ENCODE measurements around the gene PLEKHG3.
"Not testable (repeated sequence)": the region's sequence is repeated elsewhere in the genome, so short reads cannot be mapped to it uniquely, and the experiment has no call there.

PLEKHG3 gene

DNA sequence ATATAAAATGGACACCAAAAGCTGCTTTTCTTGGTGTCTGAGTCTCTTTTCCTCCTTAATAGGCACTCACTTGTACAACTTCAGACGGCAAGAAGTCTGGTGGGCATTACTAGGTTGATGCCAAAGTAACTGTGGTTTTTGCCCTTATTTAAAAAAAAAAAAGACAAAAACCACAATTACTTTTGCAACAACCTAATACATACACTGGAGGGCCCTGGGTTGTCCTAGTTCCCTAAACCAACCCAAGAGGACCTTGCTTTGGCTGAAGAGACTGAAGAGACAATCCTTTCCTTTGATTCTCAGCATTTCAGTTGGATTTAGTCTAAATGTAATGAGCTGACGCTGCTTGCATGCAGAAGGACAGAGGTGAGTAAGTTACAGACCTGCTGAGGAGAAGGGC is 16.2 kb upstream of the PLEKHG3 start:
- DNase-seq (ENCODE audit: low spot score) = no peak

GRCh38 chr14:64688811-64689281 is 15.4 kb upstream of the PLEKHG3 start:
- no peak for DNase-seq (ENCODE audit: low spot score)

GRCh38 chr14:64689289-64689688 is 14.9 kb upstream of the PLEKHG3 start:
- no peak for DNase-seq (ENCODE audit: low spot score)

GRCh38 chr14:64690607-64691006 is 13.6 kb upstream of the PLEKHG3 start:
- DNase-seq (ENCODE audit: low spot score) = not testable (repeated sequence)

DNA sequence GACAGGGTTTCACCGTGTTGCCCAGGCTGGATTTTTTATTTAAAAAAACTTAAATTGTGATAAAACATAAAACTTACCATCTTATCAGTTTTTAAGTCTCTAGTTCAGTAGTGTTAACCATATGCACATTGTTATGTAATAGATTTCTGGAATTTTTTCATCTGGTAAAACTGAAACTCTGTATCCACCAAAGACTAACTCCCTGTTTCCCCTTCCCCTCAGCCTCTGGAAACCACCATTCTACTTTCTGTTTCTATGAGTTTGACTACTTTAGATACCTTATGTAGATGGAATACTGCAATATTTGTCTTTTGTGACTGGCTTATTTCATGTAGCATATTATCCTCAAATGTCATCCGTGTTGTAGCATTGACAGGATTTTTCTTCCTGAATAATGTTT is 12.8 kb upstream of the PLEKHG3 start:
- DNase-seq (ENCODE audit: low spot score) = no peak

DNA sequence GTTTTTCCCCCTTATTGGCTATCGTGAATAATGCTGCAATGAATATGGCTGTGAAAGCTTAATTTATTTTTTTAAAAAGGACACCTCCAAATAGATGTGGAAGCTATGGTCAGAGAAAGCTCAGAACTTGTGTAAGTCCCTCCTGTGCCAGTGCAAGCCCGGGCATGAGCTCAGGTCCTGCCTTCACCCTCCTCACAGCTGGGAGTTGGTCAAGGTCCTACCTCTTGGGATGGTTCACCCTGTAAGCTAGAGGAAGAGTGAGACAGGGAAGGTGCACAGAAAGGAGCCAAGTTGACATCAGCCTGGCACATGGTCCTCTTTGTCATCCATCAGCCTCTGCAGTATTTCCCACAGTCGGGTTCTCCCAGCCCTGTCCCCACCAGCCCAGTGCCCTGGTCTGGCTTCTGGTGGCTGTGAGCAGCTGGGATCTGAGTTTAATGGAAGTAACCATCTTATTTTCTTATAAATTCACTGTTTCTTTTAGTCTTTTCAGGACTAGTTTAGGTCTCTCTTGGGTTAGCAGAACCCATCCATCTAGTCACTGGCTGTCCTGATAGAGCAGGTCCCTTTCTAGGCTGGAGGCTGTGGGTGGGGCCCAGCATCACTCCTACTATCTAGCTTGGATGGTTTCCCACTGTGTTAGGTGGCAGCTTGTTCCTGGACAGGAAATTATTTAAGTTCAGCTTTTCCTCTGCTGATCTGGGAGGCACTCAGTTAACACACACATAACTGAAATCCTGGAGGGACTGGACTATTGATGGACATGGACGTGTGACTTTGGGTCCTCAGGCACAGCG is 11.8 kb upstream of the PLEKHG3 start:
- DNase-seq (ENCODE audit: low spot score) = no peak

DNA sequence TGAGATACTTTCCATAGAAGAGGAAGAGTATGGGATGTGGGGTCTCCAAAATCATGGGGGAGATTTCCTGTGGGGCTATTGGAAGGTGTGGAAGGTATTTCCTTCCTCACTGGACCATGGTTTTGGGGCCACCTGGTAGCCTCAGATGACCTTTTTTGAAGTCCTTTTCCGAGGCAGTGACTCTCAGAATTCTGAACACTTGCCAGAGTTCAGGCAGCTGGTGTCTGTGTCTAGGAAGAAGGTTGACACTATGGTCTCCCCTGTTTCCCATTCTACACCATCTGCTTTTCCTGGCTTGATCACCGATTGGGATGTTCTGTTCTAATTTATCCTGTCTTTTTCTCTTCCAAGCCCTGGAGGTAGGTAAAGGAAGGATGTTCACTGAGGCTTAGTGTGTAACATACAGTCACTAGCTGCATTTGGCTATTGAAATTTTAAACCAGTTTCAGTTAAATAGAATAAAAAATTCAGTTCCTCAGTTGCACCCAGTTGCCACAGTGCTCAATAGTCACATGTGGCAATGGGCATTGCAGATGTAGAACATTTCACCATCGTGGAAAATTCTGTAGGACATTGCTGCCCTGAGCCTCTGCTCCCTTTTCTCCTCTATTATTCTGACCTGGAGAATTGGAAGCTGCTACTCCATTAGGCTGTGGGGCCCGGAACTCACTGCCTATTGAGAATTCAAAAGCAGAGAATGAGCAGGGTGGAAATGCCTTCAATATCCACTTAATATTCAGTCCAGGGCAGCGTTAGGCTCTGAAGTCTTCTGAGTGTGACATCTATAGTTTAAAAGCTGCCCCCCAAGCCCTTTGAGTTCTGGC is 11.0 kb upstream of the PLEKHG3 start:
- no peak for DNase-seq (ENCODE audit: low spot score)

DNA sequence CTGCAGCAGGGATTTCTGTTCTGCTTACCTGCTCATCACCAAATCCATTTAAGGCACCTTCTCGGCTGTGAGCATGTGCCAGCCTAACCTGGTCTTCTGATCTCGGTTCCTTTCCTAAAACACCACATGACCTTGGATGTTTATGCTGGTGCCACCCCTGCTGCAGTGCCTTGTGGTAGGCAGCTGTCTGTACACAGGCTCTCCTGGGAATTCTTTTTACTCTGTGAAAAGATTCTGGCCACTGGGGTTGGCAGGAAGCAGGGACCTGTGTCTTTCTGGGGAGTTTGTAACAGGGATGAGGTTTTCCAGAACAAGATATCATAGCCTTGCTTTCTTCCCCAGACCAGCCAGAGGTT is 10.4 kb upstream of the PLEKHG3 start:
- DNase-seq (ENCODE audit: low spot score) = no peak

- DNase-seq (ENCODE audit: low spot score) = no peak
Measured at GRCh38 chr14:64695071-64695470, 9.2 kb upstream of the PLEKHG3 start.

DNA sequence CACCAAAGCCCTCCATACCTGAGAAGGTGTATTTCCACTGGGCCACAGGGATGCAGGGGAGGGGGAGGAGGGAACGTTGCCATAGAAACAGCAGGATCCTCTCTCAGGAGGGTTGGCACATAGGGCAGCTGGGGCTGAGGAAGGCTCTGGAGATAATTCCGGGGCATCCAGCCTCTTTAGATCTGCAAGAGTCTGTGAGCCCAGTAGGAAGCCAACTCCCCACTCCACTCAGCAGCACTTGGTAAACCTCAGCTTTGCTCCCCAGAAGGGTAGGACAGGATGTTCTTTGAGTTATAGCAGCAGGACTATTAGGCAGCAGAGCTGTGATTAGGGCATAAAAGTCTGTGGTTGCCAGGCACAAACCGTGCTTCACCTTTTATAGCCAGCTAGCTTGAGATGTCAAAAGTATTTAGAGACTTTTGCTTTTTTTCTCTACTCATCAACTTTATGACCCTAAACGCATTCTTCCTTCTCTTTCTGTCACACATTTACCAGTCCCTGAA is 7.8 kb upstream of the PLEKHG3 start:
- peak; percentile 37 for DNase-seq (ENCODE audit: low spot score)

GRCh38 chr14:64698903-64699302 is 5.3 kb upstream of the PLEKHG3 start:
- peak; percentile 53 for DNase-seq (ENCODE audit: low spot score)

DNA sequence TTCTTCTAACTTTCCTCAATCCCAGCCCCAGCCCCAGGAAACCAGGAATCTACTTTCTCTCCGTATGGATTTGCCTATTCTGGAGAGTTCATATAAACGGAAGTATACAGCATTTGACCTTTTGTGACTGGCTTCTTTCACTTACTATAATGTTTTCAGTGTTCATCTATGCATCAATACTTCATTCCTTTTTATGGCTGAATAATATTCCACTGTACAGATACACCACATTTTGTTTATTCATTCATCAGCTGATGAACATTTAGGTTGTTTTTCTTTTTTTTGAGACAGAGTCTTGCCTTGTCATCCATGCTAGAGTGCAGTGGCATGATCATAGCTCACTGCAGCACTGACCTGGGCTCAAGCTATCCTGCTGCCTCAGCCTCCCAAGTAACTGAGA is 3.9 kb upstream of the PLEKHG3 start:
- no peak for DNase-seq (ENCODE audit: low spot score)

DNA sequence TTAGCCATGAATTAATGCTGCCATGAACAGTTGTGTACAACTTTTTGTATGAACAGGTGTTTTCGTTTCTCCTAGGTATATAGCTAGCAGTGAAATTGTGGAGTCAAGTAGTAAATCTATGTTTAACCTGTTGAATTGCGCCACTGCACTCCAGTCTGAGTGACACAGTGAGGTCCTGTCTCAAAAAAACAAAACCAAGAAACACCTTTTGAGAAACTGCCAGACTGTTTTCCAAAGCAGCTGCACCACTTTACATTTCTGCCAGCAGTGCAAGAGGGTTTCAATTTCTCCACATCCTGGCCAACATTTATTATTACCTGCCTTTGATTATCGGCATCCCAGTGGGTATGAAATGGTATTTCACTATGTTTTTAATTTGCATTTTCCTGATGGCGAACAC is 3.3 kb upstream of the PLEKHG3 start:
- DNase-seq (ENCODE audit: low spot score) = no peak

GRCh38 chr14:64701660-64702059 is 2.6 kb upstream of the PLEKHG3 start:
- no peak for DNase-seq (ENCODE audit: low spot score)

DNA sequence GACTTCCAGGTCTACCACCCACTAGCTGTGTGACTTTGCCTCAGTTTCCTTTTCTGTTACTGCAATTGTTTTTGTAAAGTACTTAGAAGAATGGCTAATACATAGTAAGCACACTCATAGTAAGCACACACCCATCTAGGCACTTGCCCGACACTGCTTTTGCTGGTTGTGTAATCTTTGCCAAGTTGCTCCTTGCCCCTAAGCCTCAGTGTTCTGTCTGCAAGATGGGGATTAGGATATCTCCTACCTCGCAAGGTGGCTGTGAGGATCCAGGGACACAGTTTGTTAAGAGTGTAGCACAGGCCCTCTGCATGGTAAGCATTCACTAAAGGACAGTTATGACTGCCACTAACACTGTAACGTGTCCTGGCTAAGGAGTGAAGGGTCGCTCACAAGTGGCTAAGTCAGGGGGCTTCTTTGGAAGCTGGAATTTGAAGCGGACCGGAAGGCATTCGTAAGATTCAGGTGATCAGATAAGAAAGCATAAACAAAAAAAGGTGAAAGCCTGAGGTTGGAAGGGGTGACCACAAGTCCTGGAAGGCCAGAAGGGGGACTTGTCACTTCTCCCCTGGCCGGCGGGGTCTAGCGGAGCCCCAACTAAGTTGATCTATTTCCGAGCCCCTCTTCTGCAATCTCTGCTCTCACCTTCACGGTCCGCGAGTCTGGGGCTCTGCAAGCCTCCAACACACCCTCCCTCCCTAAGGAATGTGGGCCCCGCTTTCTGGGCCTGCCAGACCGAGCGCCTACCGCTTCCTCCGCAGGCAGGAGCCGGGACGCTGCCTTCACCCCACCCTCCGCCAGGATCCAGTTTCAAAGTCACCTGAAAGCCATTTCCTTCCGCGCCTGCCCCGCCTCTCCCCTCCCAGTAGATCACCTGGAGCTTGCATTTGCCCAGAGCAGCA is 1.5 kb upstream of the PLEKHG3 start:
- DNase-seq (ENCODE audit: low spot score) = peak; percentile 34

GRCh38 chr14:64703395-64704142 is 655 bp upstream of the PLEKHG3 start:
- DNase-seq (ENCODE audit: low spot score) = no peak

DNA sequence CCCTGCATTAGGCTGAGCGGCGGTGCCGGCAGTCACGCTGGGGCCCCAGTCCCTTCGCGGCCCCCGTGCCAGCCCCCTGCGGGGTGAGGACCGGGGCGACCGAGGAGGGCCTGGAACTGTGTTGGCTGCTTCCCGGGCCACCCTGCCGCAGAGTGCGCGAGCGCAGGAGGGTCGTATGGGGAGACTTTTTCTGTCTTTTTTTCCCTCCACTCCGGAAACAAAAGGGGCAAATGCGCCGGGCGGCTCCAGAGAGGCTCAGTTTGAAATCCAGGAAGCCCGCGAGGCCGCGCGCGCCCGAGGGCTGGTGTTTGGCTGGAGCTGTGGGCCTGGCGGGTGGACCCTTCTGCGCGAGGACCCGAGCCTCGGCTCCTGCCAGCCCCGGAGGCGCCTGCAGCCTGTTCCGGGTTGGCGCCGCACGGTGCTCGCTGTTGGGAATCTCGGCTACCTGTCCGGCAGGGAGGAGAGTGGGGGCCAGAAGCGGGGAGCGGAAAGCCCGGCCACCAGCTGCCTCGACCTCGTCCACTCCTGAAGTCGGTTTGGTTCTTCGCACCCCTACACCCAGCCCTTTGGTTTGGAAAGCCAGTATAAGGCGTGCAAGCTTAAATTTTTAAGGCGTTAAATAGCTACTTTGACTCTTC is 638 bp downstream of the PLEKHG3 start:
- DNase-seq (ENCODE audit: low spot score) = no peak

GRCh38 chr14:64705381-64706118 is 1.3 kb downstream of the PLEKHG3 start:
- no peak for DNase-seq (ENCODE audit: low spot score)

DNA sequence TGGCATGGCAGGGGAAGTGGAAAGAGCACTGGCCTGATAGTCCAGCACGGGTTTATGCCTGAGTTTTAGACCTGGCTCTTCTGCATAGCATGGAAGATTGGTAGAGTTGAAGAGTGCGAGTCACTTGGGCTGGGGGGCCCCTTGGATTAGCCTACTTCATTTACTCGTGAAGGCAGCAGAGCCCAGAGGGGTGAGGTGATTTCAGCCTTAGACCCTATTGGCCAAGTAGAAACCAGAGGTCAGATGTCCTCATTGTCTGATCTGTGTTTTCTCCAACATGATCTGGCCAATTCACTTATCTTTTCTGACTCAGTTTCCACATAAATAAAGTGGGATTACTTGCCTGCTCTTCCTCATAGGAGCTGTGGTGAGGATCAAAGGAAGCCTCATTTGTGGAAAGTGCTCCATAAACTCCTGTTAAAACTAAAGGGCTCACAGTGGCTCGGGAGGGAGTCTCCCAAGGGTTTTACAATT is 1.9 kb downstream of the PLEKHG3 start:
- DNase-seq (ENCODE audit: low spot score) = no peak

DNA sequence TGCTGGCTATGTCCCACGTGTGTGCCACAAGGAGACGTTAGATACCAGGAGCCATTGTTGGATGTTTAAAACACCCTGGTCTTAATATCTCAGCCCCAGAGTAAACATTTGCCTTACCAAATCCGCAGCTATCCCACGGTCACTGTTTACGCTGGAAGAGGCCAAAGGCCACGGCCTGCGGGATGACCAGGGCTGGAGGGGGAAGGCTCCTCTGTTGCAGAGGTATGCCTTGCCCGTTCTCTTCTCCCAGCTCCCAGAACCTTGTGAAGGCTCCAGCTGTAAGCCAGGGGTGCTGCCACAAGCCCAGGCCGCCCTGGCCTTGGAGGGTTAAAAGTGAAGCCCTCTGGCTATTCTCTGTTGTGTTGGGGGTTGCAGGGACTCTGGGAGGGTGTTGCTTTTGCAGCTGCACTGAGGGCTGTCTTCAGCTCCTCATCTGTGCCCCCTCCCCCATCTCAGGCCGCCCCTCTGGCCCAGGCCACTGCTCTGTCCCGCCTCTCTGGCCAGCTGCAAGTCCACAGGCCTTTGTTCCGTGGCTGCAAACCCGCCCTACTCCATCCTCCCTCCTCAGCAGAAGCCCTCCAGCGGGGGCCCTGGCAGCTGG is 2.5 kb downstream of the PLEKHG3 start:
- no peak for DNase-seq (ENCODE audit: low spot score)
